ENCODE results near the gene IL17RD. TPM values are rescaled to one million over a fixed set of nuclear protein-coding genes. Genes with fewer than 3 reads are reported as not detected.

The IL17RD gene
- total RNA-seq, 1 experiment from 2014 or later, result 3.1 TPM

GRCh38 chr3:57089043-57089442 lies 76.1 kb downstream of the IL17RD start:
- POLR2A ChIA-PET, result no interaction called here

DNA sequence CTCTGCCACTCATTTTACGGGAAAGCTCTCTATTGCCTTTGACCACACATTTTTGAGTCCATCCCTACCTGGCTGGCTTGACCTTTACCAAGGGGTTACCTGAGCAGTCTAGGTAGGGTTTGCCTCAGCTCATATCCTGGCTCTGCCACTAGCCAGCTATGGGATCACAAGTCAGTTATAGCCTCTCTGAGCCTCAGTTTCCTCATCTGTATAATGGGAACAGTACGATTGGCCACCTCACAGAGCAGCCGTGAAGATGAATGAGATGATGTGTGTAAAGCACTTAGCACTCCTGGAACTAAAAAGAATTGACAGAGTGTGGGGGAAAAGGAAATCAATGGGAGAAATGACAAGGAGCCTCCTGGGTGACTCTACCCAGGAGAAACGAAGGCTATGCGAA lies 76.7 kb downstream of the IL17RD start:
- intact Hi-C loops (cut with micrococcal nuclease; ENCODE audit: unreplicated experiment), result no loop called here
- no peak overlapping the region for H3K4me3 Mint-ChIP-seq (ENCODE audit: unreplicated experiment)
- CTCF ChIA-PET, result no interaction called here
- Histone ChIP-seq H3K27me3 (replicated peaks; ENCODE audit: control insufficient read depth, insufficient read depth, low read length) (no peaks in the 10 kb centered on the region), H3K36me3 (ENCODE audit: control insufficient read depth, insufficient read depth, low read length) (no peaks in the 10 kb centered on the region), H3K4me1 (peaks cover 6% of the 10 kb centered on the region; the same call in 1 of the 2 replicates), H3K4me3 (ENCODE audit: low read depth, low read length) (no peak overlapping the region), H3K9me3 (no peaks in the 10 kb centered on the region)
- no peak for TF ChIP-seq CTCF (IDR thresholded peaks at IDR 0.05; ENCODE audit: insufficient read depth in 1 of 2, low read depth in 1 of 2, low read length in 1 of 2, severe bottlenecking in 1 of 2, unreplicated experiment in 1 of 2)
- no peaks in the 10 kb centered on the region for H3K9me3 Mint-ChIP-seq (ENCODE audit: unreplicated experiment)
- POLR2A ChIA-PET, result no interaction called here
- no TSS peak for BruUV-seq (replicated peaks)
- peaks cover 5% of the 10 kb centered on the region for H3K4me1 Mint-ChIP-seq (ENCODE audit: low read depth, unreplicated experiment)
- no peak overlapping the region for H3K27ac Mint-ChIP-seq (ENCODE audit: unreplicated experiment)
- no peak for DNase-seq
- no peaks in the 10 kb centered on the region for H3K36me3 Mint-ChIP-seq (ENCODE audit: insufficient read depth, unreplicated experiment)
- no peaks in the 10 kb centered on the region for H3K27me3 Mint-ChIP-seq (ENCODE audit: insufficient read depth, unreplicated experiment)

More at GRCh38 chr3:57089043-57089442, 76.1 kb downstream of the IL17RD start:
- Mint-ChIP-seq H3K9me3 (ENCODE audit: unreplicated experiment) (no peaks in the 10 kb centered on the region), H3K27me3 (ENCODE audit: insufficient read depth, unreplicated experiment) (no peaks in the 10 kb centered on the region), H3K4me3 (ENCODE audit: unreplicated experiment) (no peak overlapping the region), H3K4me1 (ENCODE audit: low read depth, unreplicated experiment) (peaks cover 10% of the 10 kb centered on the region), H3K36me3 (ENCODE audit: insufficient read depth, unreplicated experiment) (no peaks in the 10 kb centered on the region), H3K27ac (ENCODE audit: unreplicated experiment) (no peak overlapping the region)
- H3K4me3 ChIP-seq (ENCODE audit: low read depth, low read length), result no peak overlapping the region
- DNase-seq, result no peak
- BruUV-seq (replicated peaks), result no TSS peak
- no peaks in the 10 kb centered on the region for H3K27me3 ChIP-seq (replicated peaks; ENCODE audit: control insufficient read depth, insufficient read depth, low read length)
- CTCF ChIA-PET, result no interaction called here
- H3K36me3 ChIP-seq (ENCODE audit: control insufficient read depth, insufficient read depth, low read length), result no peaks in the 10 kb centered on the region
- peaks cover 10% of the 10 kb centered on the region; the same call in 1 of the 2 replicates for H3K4me1 ChIP-seq
- H3K9me3 ChIP-seq, result no peaks in the 10 kb centered on the region
- TF ChIP-seq CTCF (IDR thresholded peaks at IDR 0.05; ENCODE audit: insufficient read depth in 1 of 2, low read depth in 1 of 2, low read length in 1 of 2, severe bottlenecking in 1 of 2, unreplicated experiment in 1 of 2), result no peak
- intact Hi-C loops (cut with micrococcal nuclease; ENCODE audit: unreplicated experiment), result no loop called here

GRCh38 chr3:57087361-57088092 lies 77.6 kb downstream of the IL17RD start:
- H3K27ac Mint-ChIP-seq (ENCODE audit: unreplicated experiment), result no peak overlapping the region
- no peak for DNase-seq
- Histone ChIP-seq H3K4me1 (no peaks in the 10 kb centered on the region), H3K27me3 (replicated peaks; ENCODE audit: control insufficient read depth, insufficient read depth, low read length) (no peaks in the 10 kb centered on the region), H3K9me3 (no peaks in the 10 kb centered on the region), H3K36me3 (ENCODE audit: control insufficient read depth, insufficient read depth, low read length) (no peaks in the 10 kb centered on the region), H3K4me3 (ENCODE audit: low read depth, low read length) (no peak overlapping the region)
- intact Hi-C loops (cut with micrococcal nuclease; ENCODE audit: unreplicated experiment), result no loop called here
- TF ChIP-seq CTCF (IDR thresholded peaks at IDR 0.05; ENCODE audit: insufficient read depth in 1 of 2, low read depth in 1 of 2, low read length in 1 of 2, severe bottlenecking in 1 of 2, unreplicated experiment in 1 of 2), result no peak
- H3K4me3 Mint-ChIP-seq (ENCODE audit: unreplicated experiment), result no peak overlapping the region
- no peaks in the 10 kb centered on the region for H3K27me3 Mint-ChIP-seq (ENCODE audit: insufficient read depth, unreplicated experiment)
- H3K36me3 Mint-ChIP-seq (ENCODE audit: insufficient read depth, unreplicated experiment), result no peaks in the 10 kb centered on the region
- no peaks in the 10 kb centered on the region for H3K4me1 Mint-ChIP-seq (ENCODE audit: low read depth, unreplicated experiment)
- ChIA-PET POLR2A (interaction anchor here (0.5 kb wide), 1 partner anchor 1328 kb away, joined by 6 read pairs; no protein-coding TSS in a partner anchor), CTCF (no interaction called here)
- no TSS peak for BruUV-seq (replicated peaks)
- no peaks in the 10 kb centered on the region for H3K9me3 Mint-ChIP-seq (ENCODE audit: unreplicated experiment)

All from Caco-2 (cell line).